Gastrocnemius medialis (tissue), 4 donors: ENCODE measurements around the gene POU2F2. TPM values are rescaled to one million over a fixed set of nuclear protein-coding genes. Genes with fewer than 3 reads are reported as not detected.

Source experiments
- ATAC-seq, 2 donors: fragments of 150-250 bp; one replicate each; pipeline ENCODE4 v1.9.1; 2016
- DNase-seq, 2 donors: peaks; one replicate each; pipeline ENCODE4 v3.0.0-alpha.2; 2019
- H3K27ac ChIP-seq, 4 donors: fragments of 200-600 bp; sonication (generic); 1 replicate in 1 of 4; 2 replicates in 3 of 4; pipeline ENCODE4 v1.5.1; 2016 to 2018; ENCODE audit warnings: mild to moderate bottlenecking in 2 of 4, moderate library complexity in 1 of 4
- H3K27me3 ChIP-seq, 3 donors: fragments of 200-600 bp; sonication (generic) in 2 of 3; 1 replicate in 1 of 3; 2 replicates in 2 of 3; pipeline versions ENCODE4 v1.5.1 to v1.6.0; 2016 to 2019; ENCODE audit warnings: mild to moderate bottlenecking in 1 of 3, moderate library complexity in 1 of 3
- H3K36me3 ChIP-seq, 2 donors: fragments of 200-600 bp; sonication (generic) in 1 of 2; one replicate each; pipeline ENCODE4 v1.5.1; 2017 to 2018
- H3K4me1 ChIP-seq, 2 donors: fragments of 200-600 bp; sonication (generic) in 1 of 2; one replicate each; pipeline ENCODE4 v1.5.1; 2016 to 2017; ENCODE audit warnings: mild to moderate bottlenecking in 2 of 2
- H3K4me3 ChIP-seq, 4 donors: fragments of 200-600 bp; sonication (generic) in 3 of 4; 1 replicate in 1 of 4; 2 replicates in 3 of 4; pipeline ENCODE4 v1.5.1; 2016 to 2019; ENCODE audit warnings: mild to moderate bottlenecking in 2 of 4
- H3K9me3 ChIP-seq, 3 donors: fragments of 200-600 bp; sonication (generic) in 2 of 3; 1 replicate in 1 of 3; 2 replicates in 2 of 3; pipeline ENCODE4 v1.5.1; 2016 to 2019
- CTCF ChIP-seq, 5 experiments: fragments of 450-650 bp in 3 of 5; fragments of 200-600 bp in 2 of 5; sonication (generic) in 2 of 5; IDR thresholded peaks in 4 of 5; conservative IDR thresholded peaks in 1 of 5; 1 replicate in 4 of 5; 2 replicates in 1 of 5; pipeline ENCODE4 v1.5.1; 2016 to 2019; ENCODE audit warnings: antibody characterized with exemption in 5 of 5, mild to moderate bottlenecking in 3 of 5, moderate library complexity in 3 of 5
- POLR2A ChIP-seq, 2 donors: fragments of 450-650 bp; IDR thresholded peaks; one replicate each; pipeline ENCODE4 v1.6.1; 2017; ENCODE audit warnings: antibody characterized with exemption in 2 of 2, mild to moderate bottlenecking in 2 of 2, moderate library complexity in 2 of 2
- in situ Hi-C, 4 donors: fragments of 200-750 bp; cut with MboI; loops; one replicate each; pipeline versions ENCODE4 v1.15.0 to v1.8.0; 2017; ENCODE audit warnings: low sequenced_read_pairs in 4 of 4
- intact Hi-C: fragments of 100-400 bp; cut with DNase I; formaldehyde crosslinking; loops from one replicate; pipeline ENCODE4 v1.15.1; 2023; ENCODE audit warnings: low total_unique reads
- total RNA-seq, 4 donors: library from RNA; depleted of rRNA; stranded (reverse); fragments of >200 nt; gene quantifications; one replicate each; pipeline versions ENCODE4 v1.1.0 to v1.2.3, GENCODE V29; 2016

Gene POU2F2
- total RNA-seq, 4 donors from 2014 or later, result 0.26 to 1.7 (median 1.6) TPM; not detected in 1

DNA sequence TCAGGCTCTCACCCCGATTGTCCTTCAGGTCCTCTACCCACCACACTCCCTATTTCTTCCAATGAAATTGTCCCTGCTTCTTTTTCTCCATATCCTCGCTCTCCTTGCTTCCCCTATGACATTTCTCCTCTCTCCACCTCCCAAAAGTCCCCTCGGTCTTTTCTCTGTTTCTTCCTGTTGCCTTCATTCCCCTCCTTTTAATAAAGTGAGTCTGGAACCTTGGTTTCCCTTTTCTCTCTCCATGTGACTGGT, 57.0 kb downstream of the POU2F2 start:
- Histone ChIP-seq H3K36me3 (peaks cover 0 to 20% of the 10 kb centered on the region in 2 donors), H3K4me1 (peaks cover 15 to 18% of the 10 kb centered on the region in 2 donors), H3K27me3 (no peaks in the 10 kb centered on the region), H3K9me3 (no peaks in the 10 kb centered on the region), H3K4me3 (peak overlapping the region; percentile 63 to 95 (median 76)), H3K27ac (peak overlapping the region; percentile 93 to 100 (median 96))
- intact Hi-C loops, result loop anchor here (5.0 kb wide), 1 partner anchor 213 kb away; the partner anchor contains the start of gene RPS19
- DNase-seq (no peak), ATAC-seq (peak; percentile 17 to 25)
- no peak for TF ChIP-seq CTCF (IDR thresholded peaks at IDR 0.05 in 4 of 5, conservative IDR thresholded peaks at IDR 0.05 in 1 of 5)
- TF ChIP-seq POLR2A (IDR thresholded peaks at IDR 0.05), result no peak
- in situ Hi-C loops, result no loop called here

DNA sequence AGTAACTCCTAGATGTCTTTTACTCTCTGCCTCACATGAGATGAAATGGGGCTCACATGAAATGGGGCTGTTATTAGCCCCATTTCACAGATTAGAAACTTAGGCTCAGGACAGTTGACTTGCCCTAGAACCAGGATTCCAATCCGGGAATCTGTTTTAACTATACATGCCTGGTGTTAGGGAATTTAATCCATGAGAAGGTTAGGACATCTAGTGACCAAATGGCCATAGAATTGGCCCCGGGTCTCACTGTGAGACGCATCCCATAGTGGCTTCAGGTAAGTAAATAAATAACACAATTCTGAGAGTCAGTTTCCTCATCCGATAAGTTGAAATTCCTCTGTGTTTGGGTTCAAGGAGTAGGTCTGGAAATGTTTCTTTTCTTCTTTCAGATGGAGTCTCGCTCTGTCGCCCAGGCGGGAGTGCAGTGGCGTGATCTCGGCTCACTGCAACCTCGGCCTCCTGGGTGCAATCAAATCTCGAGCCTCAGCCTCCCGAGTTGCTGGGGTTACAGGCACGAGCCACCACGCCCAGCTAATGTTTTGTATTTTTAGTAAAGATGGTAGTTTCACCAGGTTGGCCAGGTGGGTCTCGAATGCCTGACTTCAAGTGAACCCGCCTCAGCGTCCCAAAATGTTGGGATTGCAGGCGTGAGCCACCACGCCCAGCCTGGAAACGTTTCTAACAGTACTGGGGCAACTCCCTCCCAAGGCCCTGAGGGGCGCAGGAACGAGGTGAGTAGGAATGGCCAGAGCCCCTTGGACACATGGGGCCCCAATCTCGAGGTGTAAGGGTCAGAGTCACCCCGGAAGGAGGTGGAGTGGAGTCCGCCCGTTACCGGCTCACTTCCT, 57.5 kb downstream of the POU2F2 start:
- intact Hi-C loops, result loop anchor here (5.0 kb wide), 1 partner anchor 212 kb away; the partner anchor contains the start of gene RPS19
- Histone ChIP-seq H3K4me3 (peak overlapping the region; percentile 63 to 95 (median 76)), H3K27me3 (peaks cover 3% of the 10 kb centered on the region in 3 donors), H3K27ac (peak overlapping the region; percentile 93 to 100 (median 96)), H3K36me3 (peaks cover 0 to 15% of the 10 kb centered on the region in 2 donors), H3K4me1 (peaks cover 15 to 18% of the 10 kb centered on the region in 2 donors), H3K9me3 (no peaks in the 10 kb centered on the region)
- DNase-seq, result peak in 1 of 2 donors; percentile 35
- in situ Hi-C loops, result no loop called here
- TF ChIP-seq CTCF (IDR thresholded peaks at IDR 0.05 in 4 of 5, conservative IDR thresholded peaks at IDR 0.05 in 1 of 5), result no peak
- TF ChIP-seq POLR2A (IDR thresholded peaks at IDR 0.05), result no peak
- ATAC-seq, result peak in 1 of 2 donors; percentile 12

DNA sequence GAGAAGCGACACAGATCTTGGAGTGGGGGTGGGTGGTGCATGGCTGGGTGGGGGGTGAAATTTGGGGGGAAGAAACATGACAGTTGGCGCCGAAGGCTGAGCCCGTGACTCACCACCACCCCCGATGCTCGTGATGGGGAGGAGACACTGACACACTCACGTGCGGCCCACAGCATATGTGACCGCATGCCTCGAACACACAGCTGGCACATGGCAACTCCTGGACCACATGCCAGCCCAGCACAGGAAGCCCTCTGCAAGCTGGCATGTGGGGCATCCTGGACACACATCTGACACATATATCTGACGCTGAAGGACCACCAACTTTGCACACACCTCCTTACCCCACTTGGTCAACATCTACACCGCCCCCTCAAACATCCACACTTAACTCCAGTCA, 61.0 kb downstream of the POU2F2 start:
- no peak overlapping the region for H3K27ac ChIP-seq
- ATAC-seq (no peak), DNase-seq (no peak)
- no peak for TF ChIP-seq CTCF (IDR thresholded peaks at IDR 0.05 in 4 of 5, conservative IDR thresholded peaks at IDR 0.05 in 1 of 5)
- TF ChIP-seq POLR2A (IDR thresholded peaks at IDR 0.05), result no peak
- H3K27me3 ChIP-seq, result peaks cover 17 to 33% (median 28%) of the 10 kb centered on the region in 3 donors
- H3K9me3 ChIP-seq, result no peaks in the 10 kb centered on the region
- intact Hi-C loops (no loop called here), in situ Hi-C loops (no loop called here)
- no peaks in the 10 kb centered on the region for H3K36me3 ChIP-seq
- no peak overlapping the region for H3K4me3 ChIP-seq
- peaks cover 7% of the 10 kb centered on the region in 2 donors for H3K4me1 ChIP-seq

GRCh38 chr19:42069619-42070351, 62.5 kb downstream of the POU2F2 start, which contains the start of gene GRIK5:
GRIK5 (minus strand) TSS chr19:42070206; CDS start chr19:42065770, 4,436 bp downstream.
- Histone ChIP-seq H3K9me3 (no peaks in the 10 kb centered on the region), H3K27me3 (peaks cover 21 to 33% (median 30%) of the 10 kb centered on the region in 3 donors), H3K27ac (no peak within 1 kb of the TSS), H3K36me3 (no peaks in the 10 kb centered on the region), H3K4me3 (peak within 1 kb of the TSS in 3 of 4 donors; percentile 4 to 21 (median 13)), H3K4me1 (peaks cover 3% of the 10 kb centered on the region in 2 donors)
- in situ Hi-C loops (no loop called here), intact Hi-C loops (no loop called here)
- no peak for TF ChIP-seq CTCF (IDR thresholded peaks at IDR 0.05 in 4 of 5, conservative IDR thresholded peaks at IDR 0.05 in 1 of 5)
- no peak for TF ChIP-seq POLR2A (IDR thresholded peaks at IDR 0.05)
- DNase-seq (no peak), ATAC-seq (no peak)
